IMR-90 (cell line): ENCODE measurements around the gene MTNR1B. TPM values are rescaled to one million over a fixed set of nuclear protein-coding genes. Genes with fewer than 3 reads are reported as not detected.

Experiments used
- ATAC-seq: fragments of 200-7000 bp; cut with Tn5 transposase; 2 replicates; pipeline ENCODE4 v1.9.1; 2020; ENCODE audit warnings: low read depth, mild to moderate bottlenecking, moderate library complexity
- BruUV-seq: library from RNA; stranded (reverse); fragments of 400-500 nt; replicated peaks from 2 replicates; lab custom pipeline; 2021; lab: Mats Ljungman, UMichigan
- CTCF ChIA-PET: fragments of 300-600 bp; formaldehyde crosslinking; extraction: SDS; loops from one replicate; lab custom pipeline; 2021; ENCODE audit warnings: antibody characterized with exemption; lab: Yijun Ruan, JAX
- POLR2A ChIA-PET: fragments of 300-600 bp; sonication (Branson Sonifier 250); formaldehyde crosslinking; loops from one replicate; lab custom pipeline; 2022; ENCODE audit warnings: antibody characterized with exemption; ENCODE audit not compliant: unreplicated experiment; lab: Charles Lee
- DNase-seq: peaks from one replicate; pipeline ENCODE4 v3.0.0; 2013
- H2AFZ ChIP-seq: replicated peaks from 2 replicates; pipeline ENCODE3; 2013; ENCODE audit warnings: low read length, mild to moderate bottlenecking; ENCODE audit not compliant: poor library complexity
- H2AK5ac ChIP-seq: 2 replicates; pipeline ENCODE4 v1.6.1; 2013; ENCODE audit warnings: low read depth, low read length, inconsistent platforms
- H2AK9ac ChIP-seq: replicated peaks from 2 replicates; pipeline ENCODE3; 2013; ENCODE audit warnings: mild to moderate bottlenecking, low read depth, low read length, moderate library complexity; ENCODE audit not compliant: poor library complexity
- H2BK120ac ChIP-seq: 2 replicates; pipeline ENCODE4 v1.6.1; 2013; ENCODE audit warnings: low read depth, low read length, inconsistent platforms
- H2BK15ac ChIP-seq: 3 replicates; pipeline ENCODE4 v1.6.1; 2013; ENCODE audit warnings: low read depth, low read length, inconsistent platforms
- H2BK20ac ChIP-seq: 2 replicates; pipeline ENCODE4 v1.6.1; 2013; ENCODE audit warnings: low read depth, mild to moderate bottlenecking, inconsistent platforms, low read length, moderate library complexity
- H2BK5ac ChIP-seq: 2 replicates; pipeline ENCODE4 v1.6.1; 2013; ENCODE audit warnings: mild to moderate bottlenecking, low read depth, low read length, inconsistent platforms; ENCODE audit not compliant: poor library complexity, severe bottlenecking
- H3K14ac ChIP-seq: replicated peaks from 2 replicates; pipeline ENCODE4 v1.6.1; 2013; ENCODE audit warnings: low read depth, low read length, inconsistent platforms
- H3K18ac ChIP-seq: 2 replicates; pipeline ENCODE4 v1.6.1; 2013; ENCODE audit warnings: low read depth, low read length, control low read depth
- H3K23ac ChIP-seq: 2 replicates; pipeline ENCODE4 v1.6.1; 2013; ENCODE audit warnings: low read depth, low read length, inconsistent platforms
- H3K27ac ChIP-seq: 2 replicates; pipeline ENCODE4 v1.5.1; 2013; ENCODE audit warnings: mild to moderate bottlenecking, control low read depth, low read length; ENCODE audit not compliant: insufficient read depth
- H3K27me3 ChIP-seq: 2 replicates; pipeline ENCODE4 v1.6.1; 2013; ENCODE audit warnings: low read length; ENCODE audit not compliant: control insufficient read depth, insufficient read depth
- H3K36me3 ChIP-seq: 2 replicates; pipeline ENCODE4 v1.6.1; 2013; ENCODE audit warnings: low read length, mixed read lengths; ENCODE audit not compliant: control insufficient read depth, insufficient read depth
- H3K4ac ChIP-seq: 2 replicates; pipeline ENCODE4 v1.6.1; 2013; ENCODE audit warnings: low read depth, low read length, inconsistent platforms
- H3K4me1 ChIP-seq: 2 replicates; pipeline ENCODE4 v1.6.1; 2013; ENCODE audit warnings: low read length, mixed read lengths; ENCODE audit not compliant: control insufficient read depth, insufficient read depth
- H3K4me2 ChIP-seq: 2 replicates; pipeline ENCODE4 v1.6.1; 2013; ENCODE audit warnings: low read depth, mild to moderate bottlenecking, control low read depth, low read length, moderate library complexity
- H3K4me3 ChIP-seq: 2 replicates; pipeline ENCODE4 v1.5.1; 2013; ENCODE audit warnings: low read depth, mild to moderate bottlenecking, control low read depth, low read length, moderate library complexity; ENCODE audit not compliant: insufficient read depth
- H3K56ac ChIP-seq: 2 replicates; pipeline ENCODE4 v1.6.1; 2013; ENCODE audit warnings: low read length, inconsistent platforms; ENCODE audit not compliant: insufficient read depth; ENCODE audit errors: extremely low read depth
- H3K79me1 ChIP-seq, 2 experiments: 2 replicates each; pipeline ENCODE4 v1.6.1; 2013; ENCODE audit warnings: low read length in 2 of 2, inconsistent platforms in 1 of 2, low read depth in 1 of 2
- H3K9ac ChIP-seq: 2 replicates; pipeline ENCODE4 v1.6.1; 2013; ENCODE audit warnings: low read depth, low read length, control low read depth
- H3K9me1 ChIP-seq: 2 replicates; pipeline ENCODE4 v1.6.1; 2013; ENCODE audit warnings: low read length, inconsistent platforms; ENCODE audit not compliant: insufficient read depth
- H3K9me3 ChIP-seq: 2 replicates; pipeline ENCODE4 v1.6.1; 2013; ENCODE audit warnings: low read length; ENCODE audit not compliant: control insufficient read depth, insufficient read depth
- H4K20me1 ChIP-seq: 2 replicates; pipeline ENCODE4 v1.6.1; 2013; ENCODE audit warnings: low read length, inconsistent platforms; ENCODE audit not compliant: insufficient read depth
- H4K5ac ChIP-seq: 2 replicates; pipeline ENCODE4 v1.6.1; 2013; ENCODE audit warnings: mild to moderate bottlenecking, low read depth, low read length, control low read depth
- H4K8ac ChIP-seq, 2 experiments: 2 replicates each; pipeline ENCODE4 v1.6.1; 2013; ENCODE audit warnings: low read depth in 2 of 2, low read length in 2 of 2, control low read depth in 1 of 2, inconsistent platforms in 1 of 2
- H4K91ac ChIP-seq: 2 replicates; pipeline ENCODE4 v1.6.1; 2013; ENCODE audit warnings: low read depth, low read length, inconsistent platforms; ENCODE audit not compliant: insufficient read depth
- MAFK ChIP-seq: IDR thresholded peaks from 2 replicates; pipeline ENCODE4 v1.6.1; 2012; ENCODE audit warnings: low read depth, low read length, improper control_type of control experiment
- WGBS, 2 experiments: methylation state at CpG; one replicate each; pipeline versions ENCODE4 v1.1.5 to v1.1.7; 2013; ENCODE audit warnings: missing lambda C conversion rate in 2 of 2; ENCODE audit not compliant: insufficient read length in 1 of 2; ENCODE audit errors: extremely low coverage in 2 of 2; 5-methylcytosine and 5-hydroxymethylcytosine counted together
- dilution Hi-C: fragments of 300-500 bp; cut with HindIII; formaldehyde crosslinking; loops from one replicate; pipeline ENCODE4 v1.14.3; 2018; ENCODE audit warnings: low sequenced_read_pairs; ENCODE audit not compliant: unreplicated experiment
- in situ Hi-C: fragments of 300-500 bp; cut with MboI; formaldehyde crosslinking; loops from 3 replicates; pipeline ENCODE4 v1.14.3; 2019; ENCODE audit warnings: low sequenced_read_pairs, inconsistent platforms, mixed read lengths
- intact Hi-C: fragments of 100-400 bp; cut with micrococcal nuclease; formaldehyde crosslinking; loops from 2 replicates; pipeline ENCODE4 v1.10.0; 2022
- polyA plus RNA-seq, 3 experiments: library from polyadenylated mRNA; depleted of rRNA; stranded (reverse); fragments of >200 nt; gene quantifications; 2 replicates each; pipeline ENCODE4 v1.2.3, GENCODE V29; 2012; ENCODE audit warnings: low replicate concordance in 1 of 3
- total RNA-seq: library from RNA; depleted of rRNA; stranded (reverse); fragments of >200 nt; gene quantifications from 2 replicates; pipeline ENCODE4 v1.2.3, GENCODE V29; 2012
- TF ChIP-seq, protein P1 (sequence below): fragments of 150-350 bp; IDR thresholded peaks from 2 replicates; pipeline ENCODE4 v1.6.1; 2017; ENCODE audit warnings: mild to moderate bottlenecking, antibody characterized with exemption, low read length, low read depth
- TF ChIP-seq, protein P2 (sequence below): fragments of 150-350 bp; IDR thresholded peaks from 2 replicates; pipeline ENCODE4 v1.6.1; 2016; ENCODE audit warnings: low read depth, mild to moderate bottlenecking, low read length, moderate library complexity, borderline replicate concordance

The MTNR1B gene
- total and polyA plus RNA-seq, 2 of the 4 experiments (the other 2 are of a cell fraction) = under 0.01 to 0.07 TPM

DNA sequence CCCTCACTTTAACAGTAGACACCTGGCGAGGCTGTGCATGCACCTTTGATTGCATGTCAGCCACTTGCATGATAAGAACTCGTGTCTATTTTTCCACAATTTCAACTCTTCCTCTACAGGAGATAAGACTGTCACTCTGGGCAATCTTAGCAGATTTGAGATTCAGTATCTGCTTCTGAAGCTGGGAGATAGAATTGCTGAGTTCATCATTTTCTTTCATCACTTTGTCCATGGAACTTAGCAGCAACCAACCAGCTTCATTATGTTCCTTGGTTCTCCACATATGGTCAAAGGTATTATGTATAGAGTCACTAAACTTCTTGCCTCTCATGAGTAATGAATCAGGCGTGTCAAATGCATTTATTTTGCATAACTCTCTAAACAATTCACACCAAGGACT lies 17.1 kb downstream of the MTNR1B start:
- Histone ChIP-seq H4K91ac (no peak overlapping the region), H3K79me1 (no peaks in the 10 kb centered on the region), H3K14ac (no peak overlapping the region), H3K4me1 (no peaks in the 10 kb centered on the region), H3K36me3 (no peaks in the 10 kb centered on the region), H2AFZ (no peak overlapping the region), H2AK5ac (no peak overlapping the region), H3K27me3 (no peaks in the 10 kb centered on the region), H3K23ac (no peak overlapping the region), H2BK15ac (no peak overlapping the region), H3K9me3 (peaks cover 6% of the 10 kb centered on the region), H3K4me2 (no peak overlapping the region), H2AK9ac (no peak overlapping the region), H2BK5ac (no peak overlapping the region), H3K9ac (no peak overlapping the region), H4K5ac (no peak overlapping the region), H3K27ac (no peak overlapping the region), H2BK120ac (no peak overlapping the region), H3K4me3 (no peak overlapping the region), H3K18ac (no peak overlapping the region), H4K8ac (no peak overlapping the region), H2BK20ac (no peak overlapping the region), H4K20me1 (no peaks in the 10 kb centered on the region), H3K9me1 (peaks cover 6% of the 10 kb centered on the region; the same call in 1 of the 2 replicates), H3K4ac (no peak overlapping the region), H3K56ac (no peak overlapping the region)
- CTCF ChIA-PET = no interaction called here
- intact Hi-C loops (no loop called here), dilution Hi-C loops (no loop called here), in situ Hi-C loops (no loop called here)
- POLR2A ChIA-PET = no interaction called here
- no CpG with 5 or more reads among the region's 3 CpGs for WGBS, 2 experiments
- DNase-seq (no peak), ATAC-seq (no peak)
- TF ChIP-seq, protein P1, sequence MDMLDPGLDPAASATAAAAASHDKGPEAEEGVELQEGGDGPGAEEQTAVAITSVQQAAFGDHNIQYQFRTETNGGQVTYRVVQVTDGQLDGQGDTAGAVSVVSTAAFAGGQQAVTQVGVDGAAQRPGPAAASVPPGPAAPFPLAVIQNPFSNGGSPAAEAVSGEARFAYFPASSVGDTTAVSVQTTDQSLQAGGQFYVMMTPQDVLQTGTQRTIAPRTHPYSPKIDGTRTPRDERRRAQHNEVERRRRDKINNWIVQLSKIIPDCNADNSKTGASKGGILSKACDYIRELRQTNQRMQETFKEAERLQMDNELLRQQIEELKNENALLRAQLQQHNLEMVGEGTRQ = no peak
- TF ChIP-seq, protein P2, sequence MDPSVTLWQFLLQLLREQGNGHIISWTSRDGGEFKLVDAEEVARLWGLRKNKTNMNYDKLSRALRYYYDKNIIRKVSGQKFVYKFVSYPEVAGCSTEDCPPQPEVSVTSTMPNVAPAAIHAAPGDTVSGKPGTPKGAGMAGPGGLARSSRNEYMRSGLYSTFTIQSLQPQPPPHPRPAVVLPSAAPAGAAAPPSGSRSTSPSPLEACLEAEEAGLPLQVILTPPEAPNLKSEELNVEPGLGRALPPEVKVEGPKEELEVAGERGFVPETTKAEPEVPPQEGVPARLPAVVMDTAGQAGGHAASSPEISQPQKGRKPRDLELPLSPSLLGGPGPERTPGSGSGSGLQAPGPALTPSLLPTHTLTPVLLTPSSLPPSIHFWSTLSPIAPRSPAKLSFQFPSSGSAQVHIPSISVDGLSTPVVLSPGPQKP = no peak
- TF ChIP-seq MAFK = peak; percentile 84
- no TSS peak for BruUV-seq
